Measurements from ENCODE around the gene ARNT2.

- TF ChIP-seq, protein P1, sequence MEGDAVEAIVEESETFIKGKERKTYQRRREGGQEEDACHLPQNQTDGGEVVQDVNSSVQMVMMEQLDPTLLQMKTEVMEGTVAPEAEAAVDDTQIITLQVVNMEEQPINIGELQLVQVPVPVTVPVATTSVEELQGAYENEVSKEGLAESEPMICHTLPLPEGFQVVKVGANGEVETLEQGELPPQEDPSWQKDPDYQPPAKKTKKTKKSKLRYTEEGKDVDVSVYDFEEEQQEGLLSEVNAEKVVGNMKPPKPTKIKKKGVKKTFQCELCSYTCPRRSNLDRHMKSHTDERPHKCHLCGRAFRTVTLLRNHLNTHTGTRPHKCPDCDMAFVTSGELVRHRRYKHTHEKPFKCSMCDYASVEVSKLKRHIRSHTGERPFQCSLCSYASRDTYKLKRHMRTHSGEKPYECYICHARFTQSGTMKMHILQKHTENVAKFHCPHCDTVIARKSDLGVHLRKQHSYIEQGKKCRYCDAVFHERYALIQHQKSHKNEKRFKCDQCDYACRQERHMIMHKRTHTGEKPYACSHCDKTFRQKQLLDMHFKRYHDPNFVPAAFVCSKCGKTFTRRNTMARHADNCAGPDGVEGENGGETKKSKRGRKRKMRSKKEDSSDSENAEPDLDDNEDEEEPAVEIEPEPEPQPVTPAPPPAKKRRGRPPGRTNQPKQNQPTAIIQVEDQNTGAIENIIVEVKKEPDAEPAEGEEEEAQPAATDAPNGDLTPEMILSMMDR (IDR thresholded peaks at IDR 0.05): no peak
- no peak for TF ChIP-seq POLR2AphosphoS5 (IDR thresholded peaks at IDR 0.05)
Measured at GRCh38 chr15:80437334-80437891, 33.2 kb downstream of the ARNT2 start.
